ENCODE results near the gene TEAD1. TPM values are rescaled to one million over a fixed set of nuclear protein-coding genes. Genes with fewer than 3 reads are reported as not detected.

TEAD1 gene
- polyA plus RNA-seq, 1 donor (not counting 4 experiments of a cell fraction or from before 2014, with no cell fraction given): 32.7 TPM

DNA sequence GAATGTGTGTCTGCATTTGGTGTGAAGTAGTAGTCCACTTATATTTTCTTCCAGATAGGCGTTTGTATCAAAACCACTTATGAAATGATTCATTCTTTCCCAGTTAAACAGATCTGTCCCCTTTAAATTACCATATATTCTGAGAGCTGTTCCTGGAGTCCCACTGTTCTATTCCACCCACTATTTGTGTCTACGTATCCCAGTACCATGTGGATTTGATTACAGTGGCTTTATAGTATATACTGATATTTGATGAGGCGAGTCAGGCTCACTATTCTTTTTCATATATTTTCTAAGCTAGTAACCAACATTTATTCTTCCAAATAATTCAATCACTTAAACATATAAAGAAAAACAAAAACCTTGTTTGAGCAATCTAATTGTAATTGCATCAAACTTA lies 253.0 kb downstream of the TEAD1 start:
- Histone ChIP-seq H3K79me2 (ENCODE audit: control insufficient read depth, insufficient read depth, low read length) (no peaks in the 10 kb centered on the region), H4K20me1 (ENCODE audit: control insufficient read depth, extremely low read depth, insufficient read depth, low read length) (no peaks in the 10 kb centered on the region), H3K9ac (ENCODE audit: control insufficient read depth, extremely low read depth, insufficient read depth, low read length) (no peak overlapping the region), H3K9me3 (ENCODE audit: control insufficient read depth, low read depth, low read length) (no peaks in the 10 kb centered on the region), H2AFZ (ENCODE audit: control insufficient read depth, low read length) (no peak overlapping the region), H3K4me3 (ENCODE audit: control insufficient read depth in 2 of 3, extremely low read depth in 1 of 3, insufficient read depth in 2 of 3, low read depth in 1 of 3, low read length in 3 of 3) (no peak overlapping the region), H3K27ac (ENCODE audit: control insufficient read depth, insufficient read depth, low read length) (no peak overlapping the region), H3K9me1 (ENCODE audit: control insufficient read depth, extremely low read depth, insufficient read depth, low read length) (peaks cover 5% of the 10 kb centered on the region), H3K4me1 (ENCODE audit: control insufficient read depth, extremely low read depth, insufficient read depth, low read length) (no peaks in the 10 kb centered on the region), H3K36me3 (ENCODE audit: control insufficient read depth in 2 of 2, extremely low read depth in 1 of 2, insufficient read depth in 2 of 2, low read length in 2 of 2) (peaks cover 21% of the 10 kb centered on the region in 2 experiments), H3K4me2 (ENCODE audit: control insufficient read depth, extremely low read depth, insufficient read depth, low read depth, low read length) (no peak overlapping the region), H3K27me3 (ENCODE audit: control insufficient read depth, extremely low read depth, insufficient read depth, low read length) (no peaks in the 10 kb centered on the region)
- dilution Hi-C loops (cut with MboI; ENCODE audit: extremely low pct_ligation_motif_present, low sequenced_read_pairs): no loop called here
- FAIRE-seq: no peak
- TF ChIP-seq, protein P1, sequence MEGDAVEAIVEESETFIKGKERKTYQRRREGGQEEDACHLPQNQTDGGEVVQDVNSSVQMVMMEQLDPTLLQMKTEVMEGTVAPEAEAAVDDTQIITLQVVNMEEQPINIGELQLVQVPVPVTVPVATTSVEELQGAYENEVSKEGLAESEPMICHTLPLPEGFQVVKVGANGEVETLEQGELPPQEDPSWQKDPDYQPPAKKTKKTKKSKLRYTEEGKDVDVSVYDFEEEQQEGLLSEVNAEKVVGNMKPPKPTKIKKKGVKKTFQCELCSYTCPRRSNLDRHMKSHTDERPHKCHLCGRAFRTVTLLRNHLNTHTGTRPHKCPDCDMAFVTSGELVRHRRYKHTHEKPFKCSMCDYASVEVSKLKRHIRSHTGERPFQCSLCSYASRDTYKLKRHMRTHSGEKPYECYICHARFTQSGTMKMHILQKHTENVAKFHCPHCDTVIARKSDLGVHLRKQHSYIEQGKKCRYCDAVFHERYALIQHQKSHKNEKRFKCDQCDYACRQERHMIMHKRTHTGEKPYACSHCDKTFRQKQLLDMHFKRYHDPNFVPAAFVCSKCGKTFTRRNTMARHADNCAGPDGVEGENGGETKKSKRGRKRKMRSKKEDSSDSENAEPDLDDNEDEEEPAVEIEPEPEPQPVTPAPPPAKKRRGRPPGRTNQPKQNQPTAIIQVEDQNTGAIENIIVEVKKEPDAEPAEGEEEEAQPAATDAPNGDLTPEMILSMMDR (optimal IDR thresholded peaks at IDR 0.05 in 1 of 3, IDR thresholded peaks at IDR 0.05 in 1 of 3, conservative IDR thresholded peaks at IDR 0.05 in 1 of 3; ENCODE audit: extremely low read depth in 1 of 3, insufficient read depth in 2 of 3, low read length in 3 of 3): no peak
- TF ChIP-seq EZH2 (IDR thresholded peaks at IDR 0.05; ENCODE audit: low read length): no peak
- DNase-seq (ENCODE audit: low read depth, low spot score): no peak

DNA sequence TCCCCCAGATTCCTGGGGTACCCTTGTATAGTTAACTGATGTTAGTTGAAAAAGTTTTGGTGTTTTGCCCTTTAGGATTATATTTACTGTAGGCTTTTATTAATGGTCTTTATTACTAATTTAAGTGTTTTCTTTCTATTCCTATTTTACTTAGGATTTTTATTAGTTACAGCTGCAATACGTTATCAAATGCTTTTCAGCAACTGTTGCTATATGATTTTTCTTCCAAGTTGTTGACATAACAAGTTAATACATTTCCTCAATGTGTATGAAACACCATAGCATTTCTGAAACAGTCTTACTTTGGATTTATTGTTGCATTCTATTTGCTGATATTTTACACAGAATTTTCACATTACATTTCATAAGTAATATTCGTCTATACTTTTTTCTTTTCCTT lies 253.7 kb downstream of the TEAD1 start:
- Histone ChIP-seq H3K36me3 (ENCODE audit: control insufficient read depth in 2 of 2, extremely low read depth in 1 of 2, insufficient read depth in 2 of 2, low read length in 2 of 2) (peaks cover 22 to 25% of the 10 kb centered on the region in 2 experiments), H3K4me3 (ENCODE audit: control insufficient read depth in 2 of 3, extremely low read depth in 1 of 3, insufficient read depth in 2 of 3, low read depth in 1 of 3, low read length in 3 of 3) (no peak overlapping the region), H3K27me3 (ENCODE audit: control insufficient read depth, extremely low read depth, insufficient read depth, low read length) (no peaks in the 10 kb centered on the region), H3K79me2 (ENCODE audit: control insufficient read depth, insufficient read depth, low read length) (no peaks in the 10 kb centered on the region), H3K4me2 (ENCODE audit: control insufficient read depth, extremely low read depth, insufficient read depth, low read depth, low read length) (no peak overlapping the region), H2AFZ (ENCODE audit: control insufficient read depth, low read length) (no peak overlapping the region), H3K9me3 (ENCODE audit: control insufficient read depth, low read depth, low read length) (no peaks in the 10 kb centered on the region), H3K4me1 (ENCODE audit: control insufficient read depth, extremely low read depth, insufficient read depth, low read length) (no peaks in the 10 kb centered on the region), H3K9me1 (ENCODE audit: control insufficient read depth, extremely low read depth, insufficient read depth, low read length) (peaks cover 5% of the 10 kb centered on the region), H3K27ac (ENCODE audit: control insufficient read depth, insufficient read depth, low read length) (no peak overlapping the region), H3K9ac (ENCODE audit: control insufficient read depth, extremely low read depth, insufficient read depth, low read length) (no peak overlapping the region), H4K20me1 (ENCODE audit: control insufficient read depth, extremely low read depth, insufficient read depth, low read length) (no peaks in the 10 kb centered on the region)
- FAIRE-seq (no peak), DNase-seq (ENCODE audit: low read depth, low spot score) (no peak)
- dilution Hi-C loops (cut with MboI; ENCODE audit: extremely low pct_ligation_motif_present, low sequenced_read_pairs): no loop called here
- TF ChIP-seq EZH2 (IDR thresholded peaks at IDR 0.05; ENCODE audit: low read length): no peak
- TF ChIP-seq, protein P1 (optimal IDR thresholded peaks at IDR 0.05 in 1 of 3, IDR thresholded peaks at IDR 0.05 in 1 of 3, conservative IDR thresholded peaks at IDR 0.05 in 1 of 3; ENCODE audit: extremely low read depth in 1 of 3, insufficient read depth in 2 of 3, low read length in 3 of 3): no peak
